ENCODE results near the gene CASP7. TPM values are rescaled to one million over a fixed set of nuclear protein-coding genes. Genes with fewer than 3 reads are reported as not detected.
A peak's percentile ranks its signal among the peaks of the same experiment; 100 is the strongest.

Gene CASP7
- total and polyA plus RNA-seq, 2 donors (not counting 1 experiment from before 2014, with no cell fraction given): 5.7 to 23.9 TPM

DNA sequence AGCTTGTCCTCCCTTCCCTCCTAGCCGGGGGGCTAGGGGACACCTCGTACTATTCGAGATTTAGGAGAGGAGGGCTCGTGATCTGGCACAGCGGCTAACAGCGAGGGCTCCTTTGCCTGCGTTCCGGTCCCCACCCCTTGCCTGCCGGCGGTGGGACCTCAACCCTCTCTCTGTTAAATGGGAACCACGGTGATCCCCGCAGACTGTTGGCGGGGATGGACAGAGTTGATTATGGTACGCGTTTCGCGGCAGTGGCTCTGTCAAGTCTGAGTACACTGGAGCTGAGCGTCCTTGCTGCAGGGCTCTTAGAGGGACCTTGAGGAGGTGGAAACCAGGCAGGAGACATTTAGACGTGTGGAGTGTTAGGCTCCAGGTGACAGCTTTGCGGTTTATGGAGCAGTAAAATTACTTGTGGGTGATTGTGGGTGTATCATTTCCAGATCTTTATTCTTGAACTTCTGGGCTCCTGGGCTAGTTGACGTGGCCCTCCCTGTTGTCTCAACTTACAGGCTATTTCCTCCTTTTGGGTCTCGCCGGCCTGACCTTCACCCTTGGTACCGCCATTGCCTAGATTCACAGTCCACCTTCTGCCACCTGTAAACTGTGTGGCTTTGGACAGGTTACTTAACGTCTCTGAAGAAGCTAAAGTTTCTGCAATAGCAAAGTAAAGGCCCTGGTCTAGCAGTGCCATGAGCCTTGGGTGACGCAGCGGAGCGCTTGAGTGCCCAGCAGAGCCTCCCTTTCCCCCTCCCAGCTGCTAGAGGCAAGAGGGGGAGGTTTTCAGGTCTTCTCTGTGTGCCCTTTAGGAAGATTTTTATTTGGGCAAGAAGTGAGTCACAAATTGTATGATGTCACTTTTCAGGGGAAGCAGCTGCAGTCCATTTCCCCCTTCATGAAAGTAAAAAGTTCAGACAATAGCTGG lies 739 bp downstream of the CASP7 start:
- peaks cover 4% of the 10 kb centered on the region for H4K20me1 ChIP-seq (ENCODE audit: control insufficient read depth, insufficient read depth, low read length, poor library complexity, severe bottlenecking)
- H2AFZ ChIP-seq (ENCODE audit: insufficient read depth, low read depth, low read length, poor library complexity, severe bottlenecking): peak overlapping the region; percentile 92
- no peak for TF ChIP-seq EZH2 (IDR thresholded peaks at IDR 0.05; ENCODE audit: borderline replicate concordance, insufficient read depth, low read depth, low read length, poor library complexity, severe bottlenecking)
- TF ChIP-seq, protein P1, sequence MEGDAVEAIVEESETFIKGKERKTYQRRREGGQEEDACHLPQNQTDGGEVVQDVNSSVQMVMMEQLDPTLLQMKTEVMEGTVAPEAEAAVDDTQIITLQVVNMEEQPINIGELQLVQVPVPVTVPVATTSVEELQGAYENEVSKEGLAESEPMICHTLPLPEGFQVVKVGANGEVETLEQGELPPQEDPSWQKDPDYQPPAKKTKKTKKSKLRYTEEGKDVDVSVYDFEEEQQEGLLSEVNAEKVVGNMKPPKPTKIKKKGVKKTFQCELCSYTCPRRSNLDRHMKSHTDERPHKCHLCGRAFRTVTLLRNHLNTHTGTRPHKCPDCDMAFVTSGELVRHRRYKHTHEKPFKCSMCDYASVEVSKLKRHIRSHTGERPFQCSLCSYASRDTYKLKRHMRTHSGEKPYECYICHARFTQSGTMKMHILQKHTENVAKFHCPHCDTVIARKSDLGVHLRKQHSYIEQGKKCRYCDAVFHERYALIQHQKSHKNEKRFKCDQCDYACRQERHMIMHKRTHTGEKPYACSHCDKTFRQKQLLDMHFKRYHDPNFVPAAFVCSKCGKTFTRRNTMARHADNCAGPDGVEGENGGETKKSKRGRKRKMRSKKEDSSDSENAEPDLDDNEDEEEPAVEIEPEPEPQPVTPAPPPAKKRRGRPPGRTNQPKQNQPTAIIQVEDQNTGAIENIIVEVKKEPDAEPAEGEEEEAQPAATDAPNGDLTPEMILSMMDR (IDR thresholded peaks at IDR 0.05): no peak
- intact Hi-C loops (cut with micrococcal nuclease): loop anchor here (2.0 to 10.0 kb wide), 3 partner anchors 344 to 814 kb away; partner anchors contain the start of gene CCDC186
- H3K27ac ChIP-seq (ENCODE audit: low read length in 2 of 2): peak overlapping the region; percentile 85 to 91
- H3K4me3 ChIP-seq (ENCODE audit: control extremely low read depth in 1 of 5, extremely low read depth in 1 of 5, insufficient read depth in 1 of 5, low read depth in 2 of 5, low read length in 4 of 5): peak overlapping the region; percentile 51 to 97 (median 87)
- peaks cover 30 to 31% of the 10 kb centered on the region in 2 donors for H3K4me1 ChIP-seq (ENCODE audit: control insufficient read depth in 2 of 2, insufficient read depth in 2 of 2, low read length in 2 of 2)
- Mint-ChIP-seq H3K9me3 (ENCODE audit: insufficient read depth) (peaks cover 11% of the 10 kb centered on the region), H3K4me1 (peaks cover 52% of the 10 kb centered on the region), H3K4me3 (peak overlapping the region; percentile 99), H3K27me3 (no peaks in the 10 kb centered on the region), H3K27ac (peak overlapping the region; percentile 99)
- 0% methylated on average over 22 of the region's 28 CpGs for WGBS (ENCODE audit: insufficient coverage)
- no peaks in the 10 kb centered on the region for H3K27me3 ChIP-seq (replicated peaks in 1 of 4; ENCODE audit: control extremely low read depth in 1 of 4, control insufficient read depth in 3 of 4, insufficient read depth in 4 of 4, low read length in 3 of 4)
- peaks cover 0 to 3% (median 0%) of the 10 kb centered on the region in 3 donors for H3K9me3 ChIP-seq (ENCODE audit: control extremely low read depth in 1 of 3, control insufficient read depth in 2 of 3, insufficient read depth in 1 of 3, low read length in 2 of 3)
- H3K79me2 ChIP-seq (ENCODE audit: control insufficient read depth, insufficient read depth, low read length): peaks cover 56% of the 10 kb centered on the region
- peak overlapping the region; percentile 94 for H3K4me2 ChIP-seq (replicated peaks; ENCODE audit: low read depth, low read length, poor library complexity, severe bottlenecking)
- DNase-seq: peak; percentile 72
- ATAC-seq (ENCODE audit: low read depth): peak; percentile 52
- ChIA-PET CTCF (interaction anchor here (0.9 to 2.4 kb wide), 9 partner anchors 28 to 624 kb away, joined by 3 to 11 read pairs (median 3); partner anchors contain the start of gene CCDC186), POLR2A (no interaction called here)
- peak overlapping the region; percentile 91 for H3K9ac ChIP-seq (ENCODE audit: low read length)
- no peaks in the 10 kb centered on the region for H3K36me3 ChIP-seq (replicated peaks in 1 of 2; ENCODE audit: control extremely low read depth in 1 of 2, control insufficient read depth in 1 of 2, extremely low read depth in 1 of 2, insufficient read depth in 2 of 2, low read length in 1 of 2)

Measured in B cell (primary cell).